T1000 (cell line): ENCODE results near the gene AURKAIP1.

Experiments
- DNase-seq: peaks from one replicate; lab custom pipeline; 2025; ENCODE audit warnings: mixed read lengths; lab: John Stamatoyannopoulos, UW

AURKAIP1 gene

GRCh38 chr1:1333551-1334241 is 41.3 kb downstream of the AURKAIP1 start:
- no peak for DNase-seq

GRCh38 chr1:1332774-1333480 is 42.1 kb downstream of the AURKAIP1 start:
- no peak for DNase-seq

DNA sequence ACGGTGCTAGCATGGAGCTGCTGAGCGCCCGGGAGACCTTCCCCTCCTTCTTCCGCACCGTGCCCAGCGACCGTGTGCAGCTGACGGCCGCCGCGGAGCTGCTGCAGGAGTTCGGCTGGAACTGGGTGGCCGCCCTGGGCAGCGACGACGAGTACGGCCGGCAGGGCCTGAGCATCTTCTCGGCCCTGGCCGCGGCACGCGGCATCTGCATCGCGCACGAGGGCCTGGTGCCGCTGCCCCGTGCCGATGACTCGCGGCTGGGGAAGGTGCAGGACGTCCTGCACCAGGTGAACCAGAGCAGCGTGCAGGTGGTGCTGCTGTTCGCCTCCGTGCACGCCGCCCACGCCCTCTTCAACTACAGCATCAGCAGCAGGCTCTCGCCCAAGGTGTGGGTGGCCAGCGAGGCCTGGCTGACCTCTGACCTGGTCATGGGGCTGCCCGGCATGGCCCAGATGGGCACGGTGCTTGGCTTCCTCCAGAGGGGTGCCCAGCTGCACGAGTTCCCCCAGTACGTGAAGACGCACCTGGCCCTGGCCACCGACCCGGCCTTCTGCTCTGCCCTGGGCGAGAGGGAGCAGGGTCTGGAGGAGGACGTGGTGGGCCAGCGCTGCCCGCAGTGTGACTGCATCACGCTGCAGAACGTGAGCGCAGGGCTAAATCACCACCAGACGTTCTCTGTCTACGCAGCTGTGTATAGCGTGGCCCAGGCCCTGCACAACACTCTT is 42.8 kb downstream of the AURKAIP1 start:
- DNase-seq: no peak

DNA sequence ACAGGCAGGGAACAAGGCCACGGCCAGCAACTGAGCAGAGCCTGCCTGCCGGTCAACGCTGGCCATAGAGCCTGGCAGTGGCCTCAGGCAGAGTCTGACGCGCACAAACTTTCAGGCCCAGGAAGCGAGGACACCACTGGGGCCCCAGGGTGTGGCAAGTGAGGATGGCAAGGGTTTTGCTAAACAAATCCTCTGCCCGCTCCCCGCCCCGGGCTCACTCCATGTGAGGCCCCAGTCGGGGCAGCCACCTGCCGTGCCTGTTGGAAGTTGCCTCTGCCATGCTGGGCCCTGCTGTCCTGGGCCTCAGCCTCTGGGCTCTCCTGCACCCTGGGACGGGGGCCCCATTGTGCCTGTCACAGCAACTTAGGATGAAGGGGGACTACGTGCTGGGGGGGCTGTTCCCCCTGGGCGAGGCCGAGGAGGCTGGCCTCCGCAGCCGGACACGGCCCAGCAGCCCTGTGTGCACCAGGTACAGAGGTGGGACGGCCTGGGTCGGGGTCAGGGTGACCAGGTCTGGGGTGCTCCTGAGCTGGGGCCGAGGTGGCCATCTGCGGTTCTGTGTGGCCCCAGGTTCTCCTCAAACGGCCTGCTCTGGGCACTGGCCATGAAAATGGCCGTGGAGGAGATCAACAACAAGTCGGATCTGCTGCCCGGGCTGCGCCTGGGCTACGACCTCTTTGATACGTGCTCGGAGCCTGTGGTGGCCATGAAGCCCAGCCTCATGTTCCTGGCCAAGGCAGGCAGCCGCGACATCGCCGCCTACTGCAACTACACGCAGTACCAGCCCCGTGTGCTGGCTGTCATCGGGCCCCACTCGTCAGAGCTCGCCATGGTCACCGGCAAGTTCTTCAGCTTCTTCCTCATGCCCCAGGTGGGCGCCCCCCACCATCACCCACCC is 43.7 kb downstream of the AURKAIP1 start, which contains the start of gene TAS1R3:
TSS of gene TAS1R3 (plus strand) at position 213 of the 898 bp plus-strand sequence. CDS start at position 279, 66 bp downstream.
- peak; percentile 58 for DNase-seq

DNA sequence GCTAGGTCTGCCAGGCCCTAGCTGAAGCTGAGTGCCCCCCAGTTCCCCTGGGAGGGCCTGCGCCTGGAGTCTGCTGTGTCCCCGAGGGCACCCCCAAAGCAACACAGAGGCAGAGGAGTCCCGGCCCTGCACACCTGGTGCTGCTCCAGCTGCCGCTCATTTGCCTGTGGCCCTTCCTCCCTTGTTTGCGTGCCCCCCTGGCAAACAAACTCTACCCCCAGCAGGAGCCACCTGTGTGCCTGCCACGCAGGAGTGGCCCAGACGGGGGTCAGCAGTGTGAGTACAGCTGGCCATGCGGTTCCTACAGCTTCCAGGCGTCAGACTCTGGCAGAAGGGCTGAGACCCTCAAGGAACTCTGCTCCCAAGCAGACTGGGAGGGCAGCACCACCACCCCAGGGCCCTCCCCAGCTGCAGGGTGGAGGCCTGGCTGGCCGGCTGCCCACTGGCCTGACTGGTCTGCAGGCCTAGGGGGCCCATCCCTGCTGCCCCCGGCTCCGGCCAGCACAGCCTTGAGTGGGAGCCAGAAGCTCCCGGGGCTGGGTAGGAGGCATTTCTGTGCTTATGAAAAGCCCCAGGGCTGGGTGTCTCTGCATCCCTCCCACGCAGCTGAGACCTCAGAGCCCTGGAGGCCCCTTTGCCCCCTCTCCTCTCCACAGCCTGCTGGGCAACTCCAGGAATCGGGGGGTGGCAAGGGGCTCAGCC is 44.5 kb downstream of the AURKAIP1 start:
- peak; percentile 58 for DNase-seq

DNA sequence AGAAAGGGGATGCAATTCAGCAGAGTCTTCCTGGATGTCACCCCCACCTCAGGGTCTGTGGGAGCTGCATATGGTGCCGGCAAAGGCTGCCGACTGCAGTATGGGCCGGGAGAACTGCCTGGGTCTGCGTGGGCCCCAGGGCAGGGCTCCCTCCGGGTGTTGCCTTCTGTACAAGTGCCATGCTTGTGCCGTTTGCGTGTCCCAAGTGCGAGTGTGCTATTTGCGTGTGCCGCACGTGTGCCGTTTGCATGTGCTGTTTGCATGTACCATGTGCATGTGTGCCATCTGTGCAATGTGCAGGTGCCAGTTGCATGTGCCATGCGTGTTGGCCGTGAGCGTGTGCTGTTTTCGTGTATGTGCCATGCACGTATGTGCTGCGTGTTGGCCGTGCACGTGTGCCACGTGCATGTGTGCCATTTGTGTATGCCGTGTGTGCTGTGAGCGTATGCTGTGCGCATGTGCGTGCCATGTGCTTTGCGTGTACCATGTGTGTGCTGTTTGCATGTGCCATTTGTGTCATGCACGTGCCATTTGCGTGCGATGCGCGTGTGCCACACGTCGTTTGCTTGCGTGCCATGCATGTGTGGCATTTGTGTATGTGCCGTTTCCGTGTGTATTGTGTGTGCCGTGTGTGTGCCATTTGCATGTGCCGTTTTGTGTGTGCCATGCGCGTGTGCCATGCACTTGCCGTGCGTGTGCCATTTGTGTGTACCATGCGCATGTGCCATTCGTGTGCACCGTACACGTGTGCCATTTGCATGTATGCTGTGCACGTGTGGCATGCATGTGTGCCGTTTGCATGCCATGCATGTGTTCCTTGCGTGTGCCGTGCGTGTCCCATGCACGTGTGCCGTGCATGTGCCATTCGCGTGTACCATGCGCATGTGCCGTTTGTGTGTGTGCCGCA is 45.5 kb downstream of the AURKAIP1 start:
- no peak for DNase-seq

DNA sequence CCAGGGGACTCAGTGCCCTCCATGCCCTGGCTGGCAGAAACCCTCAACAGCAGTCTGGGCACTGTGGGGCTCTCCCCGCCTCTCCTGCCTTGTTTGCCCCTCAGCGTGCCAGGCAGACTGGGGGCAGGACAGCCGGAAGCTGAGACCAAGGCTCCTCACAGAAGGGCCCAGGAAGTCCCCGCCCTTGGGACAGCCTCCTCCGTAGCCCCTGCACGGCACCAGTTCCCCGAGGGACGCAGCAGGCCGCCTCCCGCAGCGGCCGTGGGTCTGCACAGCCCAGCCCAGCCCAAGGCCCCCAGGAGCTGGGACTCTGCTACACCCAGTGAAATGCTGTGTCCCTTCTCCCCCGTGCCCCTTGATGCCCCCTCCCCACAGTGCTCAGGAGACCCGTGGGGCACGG is 46.8 kb downstream of the AURKAIP1 start:
- no peak for DNase-seq

DNA sequence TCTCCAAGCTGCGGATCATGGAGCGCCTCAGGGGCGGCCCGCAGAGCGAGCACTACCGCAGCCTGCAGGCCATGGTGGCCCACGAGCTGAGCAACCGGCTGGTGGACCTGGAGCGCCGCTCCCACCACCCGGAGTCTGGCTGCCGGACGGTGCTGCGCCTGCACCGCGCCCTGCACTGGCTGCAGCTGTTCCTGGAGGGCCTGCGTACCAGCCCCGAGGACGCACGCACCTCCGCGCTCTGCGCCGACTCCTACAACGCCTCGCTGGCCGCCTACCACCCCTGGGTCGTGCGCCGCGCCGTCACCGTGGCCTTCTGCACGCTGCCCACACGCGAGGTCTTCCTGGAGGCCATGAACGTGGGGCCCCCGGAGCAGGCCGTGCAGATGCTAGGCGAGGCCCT is 47.7 kb downstream of the AURKAIP1 start:
- no peak for DNase-seq

DNA sequence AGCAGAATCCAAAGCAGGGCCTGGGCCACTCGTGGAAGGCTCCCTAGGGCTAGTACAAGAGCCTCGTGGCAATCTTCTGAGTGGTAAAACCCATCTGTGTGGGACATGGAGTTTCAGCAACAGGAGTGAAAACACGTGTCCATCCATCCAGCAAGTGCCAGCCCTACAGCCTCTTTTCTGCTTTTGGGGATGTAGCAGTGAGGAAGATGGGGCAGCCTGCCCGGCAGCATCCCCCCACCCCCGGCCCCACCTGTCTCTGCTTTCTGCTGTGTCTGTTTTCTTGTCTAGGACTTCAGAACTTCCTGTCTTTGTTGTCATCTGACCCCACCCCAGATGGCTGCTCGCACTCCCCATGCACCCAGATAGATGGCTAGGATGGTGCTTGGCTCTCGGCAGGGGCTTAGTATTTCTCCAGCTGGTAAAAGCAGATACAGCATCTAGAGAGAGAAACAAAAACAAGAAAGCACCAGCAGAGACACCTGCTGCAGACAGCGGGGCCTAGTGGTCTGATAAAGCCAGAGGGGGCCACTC is 48.9 kb downstream of the AURKAIP1 start:
- DNase-seq: no peak

- no peak for DNase-seq
These were observed 49.5 kb downstream of the AURKAIP1 start for GRCh38 chr1:1325288-1326074.

DNA sequence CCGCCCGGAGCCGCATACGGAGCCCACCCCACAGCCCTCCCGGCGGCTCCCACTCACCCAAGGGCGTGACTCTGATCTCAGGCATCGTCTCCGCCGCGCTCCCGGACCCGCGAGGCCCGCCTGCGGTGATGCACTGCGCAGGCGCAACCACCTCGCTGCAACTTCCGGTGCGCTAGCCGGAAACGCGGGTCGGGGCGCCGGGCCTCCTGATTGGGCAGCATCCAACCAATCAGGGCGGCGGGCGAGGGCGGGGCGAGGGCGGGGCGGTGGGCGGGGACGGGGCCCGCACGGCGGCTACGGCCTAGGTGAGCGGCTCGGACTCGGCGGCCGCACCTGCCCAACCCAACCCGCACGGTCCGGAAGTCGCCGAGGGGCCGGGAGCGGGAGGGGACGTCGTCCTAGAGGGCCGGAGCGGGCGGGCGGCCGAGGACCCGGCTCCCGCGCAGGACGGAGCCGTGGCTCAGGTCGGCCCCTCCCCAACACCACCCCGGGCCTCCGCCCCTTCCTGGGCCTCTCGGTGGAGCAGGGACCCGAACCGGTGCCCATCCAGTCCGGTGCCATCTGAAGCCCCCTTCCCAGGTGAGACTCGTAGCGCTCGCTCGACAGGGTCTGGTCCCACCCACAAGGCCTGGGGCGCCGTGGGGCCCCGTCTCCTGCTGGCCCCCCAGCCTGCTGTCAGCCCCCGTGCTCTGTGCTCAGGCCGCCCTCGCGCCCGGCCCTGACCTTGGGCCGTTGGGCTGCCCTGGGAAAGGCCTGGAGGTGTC is 50.3 kb downstream of the AURKAIP1 start, which contains the start of the genes CPTP and INTS11:
TSS of gene CPTP (plus strand) at position 279 of the 764 bp plus-strand sequence. CDS start 2,109 bp downstream, outside the sequence.
TSS of gene INTS11 (minus strand) at position 137 of the 764 bp plus-strand sequence. CDS start at position 85, 52 bp downstream.
- DNase-seq: peak; percentile 93

DNA sequence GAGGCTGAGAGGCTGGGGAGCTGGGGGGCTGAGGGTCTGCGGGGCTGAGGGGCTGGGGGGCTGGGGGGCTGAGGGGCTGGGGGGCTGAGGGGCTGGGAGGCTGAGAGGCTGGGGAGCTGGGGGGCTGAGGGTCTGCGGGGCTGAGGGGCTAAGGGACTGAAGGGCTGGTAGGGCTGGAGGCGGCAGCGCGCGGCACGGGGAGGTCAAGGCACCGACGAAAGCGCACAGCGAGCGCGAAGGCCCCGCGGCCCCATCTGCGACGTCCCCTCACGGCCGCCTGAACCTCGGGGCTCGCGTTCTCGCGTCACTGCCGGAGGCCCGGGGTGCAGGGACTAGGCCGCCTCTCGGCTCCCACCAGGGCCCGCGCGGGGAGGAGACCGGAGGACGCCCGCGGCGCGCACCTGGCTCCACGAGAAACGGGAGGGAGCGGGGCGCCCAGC is 50.9 kb downstream of the AURKAIP1 start:
- no peak for DNase-seq
